Activated CD8-positive, alpha-beta memory T cell treated with anti-CD3 and anti-CD28 coated beads for 4 hours (primary cell): ENCODE data around the gene PXMP2.
"Not testable (repeated sequence)": the region's sequence is repeated elsewhere in the genome, so short reads cannot be mapped to it uniquely, and the experiment has no call there.

Experiments used
- DNase-seq, 2 donors: peaks; one replicate each; pipeline ENCODE4 v3.0.0-alpha.2; 2020; ENCODE audit warnings: low read depth in 2 of 2

PXMP2 gene

GRCh38 chr12:132692030-132692429 lies 4.6 kb downstream of the PXMP2 start:
- not testable (repeated sequence) for DNase-seq

- not testable (repeated sequence) for DNase-seq
Measured at GRCh38 chr12:132694888-132695287, 7.5 kb downstream of the PXMP2 start.

GRCh38 chr12:132695431-132695830 lies 8.0 kb downstream of the PXMP2 start:
- no peak for DNase-seq

- DNase-seq: no peak
Measured at GRCh38 chr12:132698341-132698740, 11.0 kb downstream of the PXMP2 start.

GRCh38 chr12:132700212-132700822 lies 12.9 kb downstream of the PXMP2 start:
- DNase-seq: no peak

GRCh38 chr12:132702640-132703039 lies 15.3 kb downstream of the PXMP2 start:
- DNase-seq: no peak

DNA sequence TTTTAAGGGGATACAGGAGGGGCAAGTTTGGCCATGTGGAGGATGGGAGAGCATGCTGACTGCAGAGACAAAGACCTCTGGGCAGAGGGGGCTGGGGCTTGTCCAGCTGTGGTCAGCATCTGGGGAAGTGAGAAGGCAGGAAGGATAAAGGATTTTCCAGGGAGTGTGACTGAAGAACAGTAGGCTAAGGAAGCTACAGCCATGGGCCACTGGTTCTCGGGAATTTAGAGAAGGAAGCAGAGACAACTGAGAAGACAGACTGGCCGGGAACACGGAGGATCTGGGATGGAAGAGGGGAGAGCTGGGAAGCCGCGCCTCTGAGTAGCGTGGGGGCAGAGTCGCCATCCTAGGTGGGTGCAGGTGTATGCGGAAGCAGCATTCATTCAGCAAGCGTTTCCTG lies 16.3 kb downstream of the PXMP2 start:
- DNase-seq: no peak

DNA sequence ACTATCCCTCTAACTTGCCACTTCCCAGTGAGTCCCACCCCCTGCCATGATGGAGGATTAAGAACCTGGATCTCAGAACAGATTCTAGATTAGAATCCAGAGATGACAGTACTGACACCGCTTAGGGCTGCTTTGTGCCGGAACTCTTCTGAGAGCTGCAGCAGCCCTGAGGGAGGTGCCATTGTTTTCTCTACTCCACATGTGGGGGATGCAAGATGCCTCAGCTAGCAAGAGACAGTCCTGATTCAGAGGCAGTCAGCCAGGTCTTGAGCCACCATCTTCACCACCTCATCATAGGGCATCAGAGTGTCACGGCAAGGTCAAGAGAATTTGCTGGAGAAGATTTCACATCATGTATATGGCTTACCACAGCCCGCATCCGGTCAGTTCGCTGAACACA lies 19.9 kb downstream of the PXMP2 start:
- no peak for DNase-seq

DNA sequence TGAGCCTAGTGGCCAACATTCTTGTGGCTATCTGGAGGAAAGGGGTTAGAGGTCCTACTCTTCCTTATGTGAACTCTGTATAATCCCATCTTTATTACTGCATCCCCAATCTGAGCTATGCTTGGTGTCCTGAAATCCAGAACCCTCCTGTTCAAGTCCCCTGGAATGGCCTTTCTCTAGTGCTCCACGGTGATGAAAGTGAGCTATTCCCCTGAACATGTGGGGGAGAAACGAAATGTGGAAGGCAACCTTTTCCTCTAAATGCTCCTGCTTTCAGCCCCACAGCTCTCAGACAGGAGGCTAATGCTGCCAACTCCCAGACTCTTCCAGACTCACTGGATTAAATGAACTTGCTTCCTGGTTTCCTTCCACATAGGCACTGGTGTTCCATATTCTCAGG lies 20.8 kb downstream of the PXMP2 start:
- no peak for DNase-seq

- DNase-seq: no peak
Measured at GRCh38 chr12:132710043-132710404, 22.6 kb downstream of the PXMP2 start.

GRCh38 chr12:132710405-132711079 lies 23.2 kb downstream of the PXMP2 start, which contains the start of gene PGAM5:
Gene PGAM5, plus strand, starts transcription at chr12:132710842. Its CDS starts 35 bp downstream, at chr12:132710877.
- peak; percentile 77 to 83 for DNase-seq

GRCh38 chr12:132711080-132711843 lies 23.9 kb downstream of the PXMP2 start:
- DNase-seq: no peak

DNA sequence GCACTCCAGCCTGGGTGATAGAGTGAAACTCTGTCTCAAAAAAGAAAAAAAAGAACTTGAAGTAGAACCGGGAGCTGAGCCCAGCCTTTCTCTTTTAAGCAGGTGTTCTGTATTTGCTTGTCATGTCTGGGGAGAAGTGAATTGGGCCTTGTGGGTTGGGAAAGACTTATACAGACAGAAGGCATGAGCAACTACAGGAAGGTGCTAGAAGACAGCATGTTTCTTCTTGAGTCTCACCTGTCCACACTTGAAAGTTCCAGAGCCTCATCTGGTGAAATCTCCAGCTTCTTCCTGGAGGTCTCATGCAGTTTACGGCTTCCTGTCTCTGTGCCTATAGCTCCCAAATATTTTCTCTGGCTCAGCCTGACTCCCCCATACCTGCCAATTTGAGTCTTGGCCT lies 25.7 kb downstream of the PXMP2 start:
- no peak for DNase-seq

GRCh38 chr12:132715874-132716273 lies 28.5 kb downstream of the PXMP2 start:
- no peak for DNase-seq

DNA sequence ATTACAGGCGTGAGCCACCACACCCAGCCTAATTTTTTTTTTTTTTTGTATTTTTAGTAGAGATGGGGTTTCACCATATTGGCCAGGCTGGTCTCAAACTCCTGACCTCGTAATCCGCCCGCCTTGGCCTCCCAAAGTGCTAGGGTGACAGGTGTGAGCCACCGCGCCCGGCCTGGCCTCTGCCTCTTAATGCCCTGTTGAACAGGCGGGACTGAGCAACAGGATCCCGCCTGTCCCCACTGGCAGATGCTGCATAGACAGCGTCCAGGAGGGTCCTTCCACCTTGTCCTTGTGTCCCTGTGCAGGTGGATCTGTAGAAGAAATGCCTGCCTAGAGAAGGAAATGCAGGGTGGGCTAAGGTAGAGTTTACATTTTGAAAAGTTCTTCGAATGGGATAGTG lies 29.0 kb downstream of the PXMP2 start:
- no peak for DNase-seq

DNA sequence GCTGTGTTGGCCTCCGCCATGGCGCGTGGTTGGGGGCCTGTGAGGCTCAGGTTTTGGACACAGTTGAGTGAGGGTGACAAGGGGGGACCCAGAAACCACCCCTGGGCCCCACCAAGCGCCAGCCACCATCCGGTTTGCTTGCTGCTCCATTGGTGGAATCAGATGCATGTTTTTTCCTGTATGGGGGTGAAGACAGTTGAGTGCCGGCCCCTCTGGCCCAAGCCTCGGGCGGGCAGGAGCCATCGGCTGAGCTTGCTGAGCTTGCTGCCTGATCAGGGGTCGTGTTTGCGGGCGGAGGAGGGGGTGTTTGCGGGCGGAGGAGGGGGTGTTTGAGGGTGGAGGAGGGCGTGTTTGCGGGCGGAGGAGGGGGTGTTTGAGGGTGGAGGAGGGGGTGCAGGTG lies 29.6 kb downstream of the PXMP2 start:
- DNase-seq: no peak

DNA sequence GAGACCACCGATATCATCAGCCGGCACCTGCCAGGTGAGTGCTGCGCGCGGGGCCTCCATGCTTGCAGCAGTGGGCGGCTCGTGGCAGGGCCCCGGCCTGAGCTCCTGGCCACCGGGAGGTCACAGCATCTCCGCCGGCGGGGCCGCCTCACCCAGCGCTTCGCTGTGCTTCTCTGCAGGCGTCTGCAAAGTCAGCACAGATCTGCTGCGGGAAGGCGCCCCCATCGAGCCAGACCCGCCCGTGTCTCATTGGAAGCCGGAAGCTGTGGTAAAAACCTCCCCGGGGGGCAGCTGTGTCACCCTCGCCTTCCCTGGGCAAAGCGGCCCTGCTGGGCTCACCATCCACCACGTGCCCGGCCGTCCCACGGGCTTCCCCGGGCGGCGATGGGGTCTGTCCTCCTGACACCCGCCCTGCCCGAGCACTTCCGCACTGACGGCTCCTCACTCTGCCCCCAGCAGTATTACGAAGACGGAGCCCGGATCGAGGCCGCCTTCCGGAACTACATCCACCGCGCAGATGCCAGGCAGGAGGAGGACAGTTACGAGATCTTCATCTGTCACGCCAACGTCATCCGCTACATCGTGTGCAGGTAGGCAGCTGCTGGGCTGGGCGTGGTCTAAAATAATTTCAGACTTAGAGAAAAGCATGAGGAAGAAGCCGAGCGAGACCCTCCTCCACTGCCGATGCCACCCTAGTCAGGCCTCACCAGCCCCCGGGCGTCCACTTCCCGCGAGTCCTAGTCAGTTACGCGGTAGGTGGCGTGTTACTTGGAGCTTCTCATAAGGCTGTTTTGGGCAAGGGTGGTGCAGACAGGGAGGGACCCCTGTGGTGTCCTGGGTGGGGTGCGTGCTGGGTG lies 30.4 kb downstream of the PXMP2 start:
- no peak for DNase-seq

- DNase-seq: no peak
Measured at GRCh38 chr12:132718644-132719043, 31.3 kb downstream of the PXMP2 start.

DNA sequence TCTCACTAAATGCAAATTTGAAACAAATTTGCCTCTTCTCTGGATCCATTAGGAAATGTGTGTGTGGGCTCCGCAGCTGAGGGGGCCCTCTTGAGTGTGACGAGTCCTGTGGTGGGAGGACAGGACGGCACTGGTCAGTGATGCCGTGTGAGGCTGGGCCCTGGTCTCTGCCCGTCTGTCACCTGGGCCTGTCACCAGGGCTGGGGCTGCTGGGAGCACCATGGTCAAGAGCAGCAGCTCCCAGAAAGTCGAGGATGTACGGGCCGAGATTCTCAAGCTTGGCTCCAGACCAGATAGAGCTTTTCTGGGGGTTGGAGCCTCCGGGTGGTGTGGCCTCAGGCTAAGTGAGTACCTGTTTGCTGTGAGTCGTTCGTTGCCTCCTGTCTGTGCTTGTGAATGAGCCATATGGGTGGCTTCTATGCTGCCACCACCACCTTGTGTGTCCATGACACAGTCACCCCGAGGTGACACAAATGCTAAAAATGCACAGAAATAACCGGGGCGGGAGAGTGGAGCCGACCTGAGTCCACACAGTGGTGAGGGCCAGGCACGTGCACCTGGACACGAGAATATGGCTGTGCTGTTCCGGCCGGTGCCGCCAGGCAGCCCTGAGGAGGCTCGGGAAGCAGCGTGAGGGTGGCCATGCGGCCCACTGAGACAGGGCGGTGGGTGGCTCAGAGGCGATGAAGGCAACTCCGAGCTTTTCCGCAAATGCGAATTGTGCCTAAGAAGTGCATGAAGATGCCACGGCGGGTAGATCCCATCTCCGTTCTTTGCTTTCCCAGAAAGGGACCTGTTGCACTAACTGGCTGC lies 32.0 kb downstream of the PXMP2 start:
- no peak for DNase-seq

GRCh38 chr12:132719954-132720324 lies 32.6 kb downstream of the PXMP2 start:
- DNase-seq: no peak
